NB4 (cell line): ENCODE measurements around the gene PODN.

Source experiments
- MYC ChIP-seq: IDR thresholded peaks from 2 replicates; pipeline ENCODE4 v1.6.1; 2011; ENCODE audit warnings: low read depth, low read length
- POLR2A ChIP-seq: IDR thresholded peaks from 2 replicates; pipeline ENCODE4 v1.6.1; 2011; ENCODE audit warnings: mild to moderate bottlenecking; ENCODE audit not compliant: insufficient read length; ENCODE audit errors: extremely low read depth
- TF ChIP-seq, protein P1 (sequence below): IDR thresholded peaks from one replicate; pipeline ENCODE4 v1.5.1; 2012; ENCODE audit warnings: low read depth, low read length
- TF ChIP-seq, protein P2 (sequence below): IDR thresholded peaks from 2 replicates; pipeline ENCODE4 v1.6.1; 2011; ENCODE audit warnings: low read depth, low read length

DNA sequence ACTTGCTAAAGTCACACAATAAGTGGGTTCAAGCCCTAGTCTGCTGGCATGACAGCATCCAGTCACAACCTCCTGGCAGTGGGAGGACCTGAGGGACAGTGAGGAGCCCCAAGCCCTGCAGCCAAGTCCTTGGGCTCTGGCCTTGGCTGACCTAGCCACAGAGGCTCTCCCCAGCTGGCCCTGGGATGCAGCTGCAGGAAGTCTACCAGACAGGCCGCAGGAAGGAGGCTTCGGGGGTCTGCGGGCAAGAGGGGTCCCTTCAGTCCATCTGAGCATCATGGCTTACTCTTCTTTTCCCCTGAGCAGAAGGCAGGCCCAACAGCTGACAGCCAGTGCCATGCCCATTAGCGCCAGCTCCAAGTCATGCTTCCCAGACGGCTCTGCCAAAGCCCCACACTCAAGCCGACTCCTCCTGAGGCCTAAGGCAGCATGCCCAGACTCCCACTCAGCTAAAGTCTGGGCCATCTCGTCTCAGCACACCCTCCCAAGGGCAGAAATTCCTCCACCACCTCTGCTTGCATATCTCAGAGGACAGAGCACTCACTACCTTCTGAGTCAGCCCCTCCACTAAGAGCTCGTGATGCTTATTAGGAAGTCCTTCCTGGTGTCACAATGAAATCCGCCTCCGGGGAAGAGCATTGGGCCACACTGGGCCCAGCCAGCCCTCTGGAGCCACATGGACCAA is 60.3 kb downstream of the PODN start:
- TF ChIP-seq, protein P1, sequence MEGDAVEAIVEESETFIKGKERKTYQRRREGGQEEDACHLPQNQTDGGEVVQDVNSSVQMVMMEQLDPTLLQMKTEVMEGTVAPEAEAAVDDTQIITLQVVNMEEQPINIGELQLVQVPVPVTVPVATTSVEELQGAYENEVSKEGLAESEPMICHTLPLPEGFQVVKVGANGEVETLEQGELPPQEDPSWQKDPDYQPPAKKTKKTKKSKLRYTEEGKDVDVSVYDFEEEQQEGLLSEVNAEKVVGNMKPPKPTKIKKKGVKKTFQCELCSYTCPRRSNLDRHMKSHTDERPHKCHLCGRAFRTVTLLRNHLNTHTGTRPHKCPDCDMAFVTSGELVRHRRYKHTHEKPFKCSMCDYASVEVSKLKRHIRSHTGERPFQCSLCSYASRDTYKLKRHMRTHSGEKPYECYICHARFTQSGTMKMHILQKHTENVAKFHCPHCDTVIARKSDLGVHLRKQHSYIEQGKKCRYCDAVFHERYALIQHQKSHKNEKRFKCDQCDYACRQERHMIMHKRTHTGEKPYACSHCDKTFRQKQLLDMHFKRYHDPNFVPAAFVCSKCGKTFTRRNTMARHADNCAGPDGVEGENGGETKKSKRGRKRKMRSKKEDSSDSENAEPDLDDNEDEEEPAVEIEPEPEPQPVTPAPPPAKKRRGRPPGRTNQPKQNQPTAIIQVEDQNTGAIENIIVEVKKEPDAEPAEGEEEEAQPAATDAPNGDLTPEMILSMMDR = no peak
- TF ChIP-seq POLR2A (no peak), MYC (no peak)
- TF ChIP-seq, protein P2, sequence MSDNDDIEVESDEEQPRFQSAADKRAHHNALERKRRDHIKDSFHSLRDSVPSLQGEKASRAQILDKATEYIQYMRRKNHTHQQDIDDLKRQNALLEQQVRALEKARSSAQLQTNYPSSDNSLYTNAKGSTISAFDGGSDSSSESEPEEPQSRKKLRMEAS = no peak
